Suprapubic skin (tissue), 4 donors: ENCODE results near the gene SLCO4A1. TPM values are rescaled to one million over a fixed set of nuclear protein-coding genes. Genes with fewer than 3 reads are reported as not detected.

ENCODE experiments used
- DNase-seq, 2 donors: peaks; one replicate each; pipeline ENCODE4 v3.0.0-alpha.2; 2019; ENCODE audit warnings: low spot score in 2 of 2
- H3K27ac ChIP-seq: fragments of 200-600 bp; sonication (generic); one replicate; pipeline ENCODE4 v1.5.1; 2019
- H3K27me3 ChIP-seq: fragments of 200-600 bp; sonication (generic); one replicate; pipeline ENCODE4 v1.5.1; 2019
- H3K36me3 ChIP-seq: fragments of 200-600 bp; sonication (generic); one replicate; pipeline ENCODE4 v1.5.1; 2019
- H3K4me1 ChIP-seq: fragments of 200-600 bp; sonication (generic); one replicate; pipeline ENCODE4 v1.5.1; 2019
- H3K4me3 ChIP-seq: fragments of 200-600 bp; sonication (generic); one replicate; pipeline ENCODE4 v1.5.1; 2019; ENCODE audit warnings: mild to moderate bottlenecking
- H3K9me3 ChIP-seq: fragments of 200-600 bp; sonication (generic); one replicate; pipeline ENCODE4 v1.5.1; 2019
- CTCF ChIP-seq, 2 donors: fragments of 200-600 bp in 1 of 2; fragments of 450-650 bp in 1 of 2; sonication (generic) in 1 of 2; IDR thresholded peaks; one replicate each; pipeline ENCODE4 v1.5.1; 2016 to 2019; ENCODE audit warnings: antibody characterized with exemption in 2 of 2, mild to moderate bottlenecking in 1 of 2, moderate library complexity in 1 of 2
- EP300 ChIP-seq: sonication (generic); formaldehyde crosslinking; IDR thresholded peaks from one replicate; pipeline ENCODE4 v1.6.1; 2017; ENCODE audit warnings: antibody characterized with exemption
- POLR2A ChIP-seq, 2 donors: fragments of 450-650 bp; IDR thresholded peaks; one replicate each; pipeline ENCODE4 v1.6.1; 2017; ENCODE audit warnings: antibody characterized with exemption in 2 of 2, mild to moderate bottlenecking in 2 of 2, moderate library complexity in 2 of 2
- POLR2AphosphoS5 ChIP-seq, 3 donors: sonication (generic); formaldehyde crosslinking; IDR thresholded peaks; one replicate each; pipeline ENCODE4 v1.6.1; 2017; ENCODE audit warnings: antibody characterized with exemption in 3 of 3
- WGBS: methylation state at CpG from one replicate; pipeline ENCODE4 v1.1.5; 2018; 5-methylcytosine and 5-hydroxymethylcytosine counted together
- total RNA-seq, 4 donors: library from RNA; depleted of rRNA; stranded (reverse); fragments of >200 nt; gene quantifications; one replicate each; pipeline ENCODE4 v1.1.0, GENCODE V29; 2016

Gene SLCO4A1
- total RNA-seq, 4 donors from 2014 or later = 50.2 to 59.1 (median 52.7) TPM

DNA sequence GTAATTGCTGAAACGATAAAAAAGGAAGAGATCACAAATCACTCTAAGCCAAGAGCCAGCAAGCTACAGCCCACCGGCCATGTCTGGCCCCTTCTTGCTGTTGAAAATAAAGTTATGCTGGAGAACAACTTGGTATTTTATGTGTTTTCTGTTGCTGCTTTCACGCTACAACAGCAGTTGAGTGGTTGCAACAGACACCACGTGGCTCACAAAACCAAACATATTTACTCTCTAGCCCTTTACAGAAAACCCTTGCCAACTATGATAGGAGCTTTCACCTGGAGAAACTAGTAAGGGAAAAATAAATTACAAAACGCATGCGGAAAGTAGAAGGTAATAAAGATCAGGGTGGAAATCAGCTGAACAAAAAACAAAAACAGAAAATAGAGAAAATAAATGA is 41.1 kb upstream of the SLCO4A1 start:
- no peak for DNase-seq
- Histone ChIP-seq H3K27me3 (peaks cover 41% of the 10 kb centered on the region), H3K27ac (no peak overlapping the region), H3K4me3 (no peak overlapping the region), H3K9me3 (no peaks in the 10 kb centered on the region), H3K4me1 (peaks cover 61% of the 10 kb centered on the region), H3K36me3 (no peaks in the 10 kb centered on the region)
- no peak for TF ChIP-seq CTCF (IDR thresholded peaks at IDR 0.05)
- TF ChIP-seq EP300 = no peak
- TF ChIP-seq POLR2AphosphoS5 (IDR thresholded peaks at IDR 0.05) = no peak
- TF ChIP-seq POLR2A (IDR thresholded peaks at IDR 0.05) = no peak
- 82% methylated on average over 6 of the region's 6 CpGs for whole genome bisulfite sequencing

- no peak for DNase-seq
- H3K36me3 ChIP-seq = no peaks in the 10 kb centered on the region
- 31% methylated on average over 3 of the region's 3 CpGs for WGBS
- H3K4me1 ChIP-seq = peaks cover 61% of the 10 kb centered on the region
- peaks cover 36% of the 10 kb centered on the region for H3K27me3 ChIP-seq
- no peaks in the 10 kb centered on the region for H3K9me3 ChIP-seq
- peak overlapping the region; percentile 5 for H3K27ac ChIP-seq
- no peak overlapping the region for H3K4me3 ChIP-seq
- no peak for TF ChIP-seq EP300
- TF ChIP-seq POLR2A (IDR thresholded peaks at IDR 0.05) = no peak
- TF ChIP-seq POLR2AphosphoS5 (IDR thresholded peaks at IDR 0.05) = no peak
- TF ChIP-seq CTCF (IDR thresholded peaks at IDR 0.05) = no peak
Measured at GRCh38 chr20:62601714-62602113, 40.6 kb upstream of the SLCO4A1 start.

DNA sequence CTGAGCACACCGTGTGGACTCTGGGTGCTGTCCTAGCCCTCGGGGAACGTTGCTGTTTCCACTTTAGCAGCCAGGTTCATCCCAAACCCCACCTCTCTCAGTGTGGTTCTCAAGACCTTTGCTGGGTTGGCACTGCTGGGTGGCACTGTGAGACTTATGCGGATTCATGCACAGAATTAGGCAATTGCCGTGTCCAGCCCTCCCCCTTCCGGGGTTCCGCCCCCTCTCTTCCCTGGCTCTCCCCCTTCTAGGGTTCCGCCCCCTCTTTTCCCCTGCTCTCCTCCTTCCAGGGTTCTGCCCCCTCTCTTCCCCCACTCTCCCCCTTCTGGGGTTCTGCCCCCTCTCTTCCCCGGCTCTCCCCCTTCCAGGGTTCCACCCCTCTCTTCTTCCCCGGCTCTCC is 39.8 kb upstream of the SLCO4A1 start:
- H3K4me1 ChIP-seq = peaks cover 62% of the 10 kb centered on the region
- WGBS = 29% methylated on average over 9 of the region's 10 CpGs
- peak overlapping the region; percentile 19 for H3K4me3 ChIP-seq
- H3K9me3 ChIP-seq = no peaks in the 10 kb centered on the region
- DNase-seq = no peak
- H3K27me3 ChIP-seq = peaks cover 28% of the 10 kb centered on the region
- H3K36me3 ChIP-seq = no peaks in the 10 kb centered on the region
- no peak for TF ChIP-seq POLR2A (IDR thresholded peaks at IDR 0.05)
- no peak for TF ChIP-seq EP300
- TF ChIP-seq POLR2AphosphoS5 (IDR thresholded peaks at IDR 0.05) = no peak
- TF ChIP-seq CTCF (IDR thresholded peaks at IDR 0.05) = no peak
- peak overlapping the region; percentile 77 for H3K27ac ChIP-seq

DNA sequence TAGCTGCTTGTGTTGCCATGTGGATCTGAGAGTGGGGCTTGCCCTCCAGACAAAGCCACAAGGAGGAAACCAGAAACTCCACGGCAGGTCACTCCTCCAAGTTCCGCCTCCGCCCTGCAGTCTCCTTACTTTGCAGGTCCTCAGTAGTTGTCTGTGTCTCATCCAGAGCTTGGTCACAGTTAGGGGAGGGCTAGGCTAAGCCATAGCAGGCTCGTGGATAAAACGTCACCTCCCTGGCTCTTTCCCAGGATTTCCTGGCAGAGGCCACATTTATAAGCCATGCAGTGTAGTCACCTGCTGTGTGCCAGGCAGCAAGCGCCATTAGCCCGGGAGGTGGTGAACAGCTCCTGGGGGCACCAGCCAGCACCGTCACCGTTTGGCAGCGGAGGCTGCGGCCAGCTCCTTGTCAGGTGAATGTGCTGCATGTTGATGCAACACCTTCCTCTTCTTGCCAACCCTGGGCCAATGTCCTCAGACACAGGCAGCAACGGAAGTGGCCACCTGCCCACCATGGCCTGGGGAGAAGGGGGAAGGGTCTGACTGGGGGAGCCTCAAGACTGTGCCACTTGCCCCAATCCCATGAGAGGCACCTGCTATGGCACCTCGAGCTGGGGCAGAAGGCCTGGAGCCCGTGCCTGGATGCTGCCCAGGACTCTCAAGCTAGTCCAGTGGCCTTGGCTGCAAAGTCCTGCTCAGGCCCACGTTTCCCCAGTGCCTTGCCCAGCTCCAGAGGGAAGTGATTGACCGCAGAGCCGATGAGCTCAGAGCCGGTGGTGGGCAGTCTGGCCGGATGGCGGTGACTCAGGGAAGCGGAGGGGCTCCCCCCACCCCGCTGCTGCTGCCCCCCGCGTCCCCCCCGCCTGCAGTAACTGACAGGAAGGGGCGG is 39.0 kb upstream of the SLCO4A1 start:
- DNase-seq = no peak
- H3K9me3 ChIP-seq = no peaks in the 10 kb centered on the region
- peaks cover 24% of the 10 kb centered on the region for H3K27me3 ChIP-seq
- peak overlapping the region; percentile 19 for H3K4me3 ChIP-seq
- TF ChIP-seq POLR2A (IDR thresholded peaks at IDR 0.05) (no peak), CTCF (IDR thresholded peaks at IDR 0.05) (no peak), EP300 (no peak), POLR2AphosphoS5 (IDR thresholded peaks at IDR 0.05) (no peak)
- 33% methylated on average over 3 of the region's 26 CpGs for WGBS
- H3K27ac ChIP-seq = peak overlapping the region; percentile 77
- H3K36me3 ChIP-seq = no peaks in the 10 kb centered on the region
- H3K4me1 ChIP-seq = peaks cover 62% of the 10 kb centered on the region

- no peak for DNase-seq
- H3K4me3 ChIP-seq = peak overlapping the region; percentile 19
- peaks cover 26% of the 10 kb centered on the region for H3K27me3 ChIP-seq
- TF ChIP-seq POLR2A (IDR thresholded peaks at IDR 0.05) (no peak), POLR2AphosphoS5 (IDR thresholded peaks at IDR 0.05) (no peak)
- peaks cover 55% of the 10 kb centered on the region for H3K4me1 ChIP-seq
- no peaks in the 10 kb centered on the region for H3K9me3 ChIP-seq
- H3K36me3 ChIP-seq = no peaks in the 10 kb centered on the region
- peak overlapping the region; percentile 77 for H3K27ac ChIP-seq
- WGBS = 64% methylated on average over 7 of the region's 37 CpGs
Measured at GRCh38 chr20:62603907-62604785, 38.2 kb upstream of the SLCO4A1 start.
